CD1c-positive myeloid dendritic cell (primary cell): ENCODE results near the gene LRRC73.
"Not testable (repeated sequence)": the region's sequence is repeated elsewhere in the genome, so short reads cannot be mapped to it uniquely, and the experiment has no call there.

Experiments used
- DNase-seq: peaks from one replicate; pipeline ENCODE4 v3.0.0-alpha.2; 2016; ENCODE audit errors: extremely low spot score

The LRRC73 gene

DNA sequence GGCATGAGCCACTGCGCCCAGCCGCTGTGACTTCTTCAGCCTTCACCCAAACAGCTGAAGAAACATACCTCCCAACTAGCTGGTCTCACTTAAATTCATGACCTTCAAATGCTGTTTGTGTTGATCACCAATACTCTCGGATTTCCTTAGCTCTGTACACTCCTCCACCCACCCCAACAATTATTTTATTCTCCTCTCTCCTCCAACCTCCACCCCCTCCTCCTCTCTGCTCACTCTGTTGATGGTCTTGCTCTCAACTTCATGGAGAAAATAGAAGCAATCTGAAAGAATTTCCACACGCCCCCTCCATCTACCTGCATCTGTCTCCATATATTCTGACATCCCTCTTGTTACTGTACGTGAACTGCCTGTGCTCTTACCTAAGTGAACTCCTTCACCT is 48.2 kb downstream of the LRRC73 start:
- DNase-seq: no peak

DNA sequence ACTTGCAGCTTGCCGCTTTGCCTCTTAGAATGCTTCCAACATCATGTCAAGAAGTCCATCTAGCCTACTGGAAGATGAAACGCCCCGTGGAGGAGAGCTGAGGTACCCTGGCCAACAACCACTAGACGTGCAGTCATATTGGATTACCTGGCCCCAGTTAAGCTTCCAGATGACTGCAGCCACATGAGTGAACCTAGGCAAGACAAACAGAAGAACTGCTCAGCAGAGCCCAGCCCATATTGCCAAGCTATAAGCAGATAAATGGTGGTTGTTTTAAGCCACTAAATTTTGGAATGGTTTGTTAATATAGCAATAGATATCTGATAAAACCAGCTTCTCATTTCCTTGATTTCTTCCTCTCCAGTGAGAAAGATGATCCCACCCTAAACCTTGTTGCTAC is 50.1 kb downstream of the LRRC73 start:
- DNase-seq: no peak

GRCh38 chr6:43459535-43459934 is 50.6 kb downstream of the LRRC73 start:
- DNase-seq: no peak

DNA sequence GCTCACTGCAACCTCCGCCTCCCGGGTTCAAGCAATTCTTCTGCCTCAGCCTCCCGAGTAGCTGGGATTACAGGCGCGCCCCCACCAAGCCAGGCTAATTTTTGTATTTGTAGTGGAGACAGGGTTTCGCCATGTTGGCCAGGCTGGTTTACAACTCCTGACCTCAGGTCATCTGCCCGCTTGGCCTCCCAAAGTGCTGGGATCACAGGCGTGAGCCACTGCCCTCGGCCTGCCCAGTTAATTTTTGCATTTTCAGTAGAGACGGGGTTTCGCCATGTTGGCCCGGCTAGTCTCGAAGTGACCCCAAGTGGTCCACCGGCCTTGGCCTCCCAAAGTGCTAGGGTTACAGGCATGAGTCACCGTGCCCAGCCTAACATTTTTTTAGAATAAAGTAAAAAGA is 52.0 kb downstream of the LRRC73 start:
- not testable (repeated sequence) for DNase-seq

DNA sequence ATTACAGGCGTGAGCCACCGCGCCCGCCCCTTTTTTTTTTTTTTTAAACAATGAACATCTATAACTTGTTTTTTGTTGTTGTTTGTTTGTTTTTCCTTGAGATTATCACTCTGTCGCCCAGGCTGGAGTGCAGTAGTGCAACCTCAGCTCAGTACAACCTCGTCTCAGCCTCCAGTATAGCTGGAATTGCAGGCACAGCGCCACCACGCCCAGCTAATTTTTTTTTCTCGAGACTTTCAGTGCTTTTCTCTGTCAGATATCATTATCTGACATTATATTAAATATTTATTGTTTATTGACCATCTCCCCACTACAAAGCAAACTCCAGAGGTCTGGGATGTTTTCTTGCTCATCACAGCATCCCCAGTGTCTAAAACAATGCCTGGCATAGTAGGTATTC is 52.5 kb downstream of the LRRC73 start:
- no peak for DNase-seq
